Spleen (tissue), 11 donors: Measurements from ENCODE around the gene ITGB5. TPM values are rescaled to one million over a fixed set of nuclear protein-coding genes. Genes with fewer than 3 reads are reported as not detected.
A peak's percentile ranks its signal among the peaks of the same experiment; 100 is the strongest.
"Not testable (repeated sequence)": the region's sequence is repeated elsewhere in the genome, so short reads cannot be mapped to it uniquely, and the experiment has no call there.

Source experiments
- DNase-seq: peaks from one replicate; pipeline ENCODE4 v3.0.0-alpha.2; 2020
- H3K27ac ChIP-seq, 8 donors: fragments of 200-600 bp; sonication (generic) in 7 of 8; 1 replicate in 4 of 8; 2 replicates in 4 of 8; pipeline versions ENCODE4 v1.5.0 to v1.8.0; 2016 to 2021; ENCODE audit warnings: inconsistent platforms in 4 of 8, mild to moderate bottlenecking in 4 of 8, moderate library complexity in 1 of 8
- H3K27me3 ChIP-seq, 7 donors: fragments of 200-600 bp; sonication (generic) in 6 of 7; replicated peaks in 1 of 7; 1 replicate in 4 of 7; 2 replicates in 3 of 7; pipeline versions ENCODE4 v1.5.0 to v1.8.0; 2016 to 2021; ENCODE audit warnings: inconsistent platforms in 3 of 7, mild to moderate bottlenecking in 1 of 7
- H3K36me3 ChIP-seq, 6 donors: fragments of 200-600 bp; sonication (generic) in 5 of 6; 1 replicate in 4 of 6; 2 replicates in 2 of 6; pipeline versions ENCODE4 v1.5.0 to v1.8.0; 2016 to 2021; ENCODE audit warnings: inconsistent platforms in 2 of 6
- H3K4me1 ChIP-seq, 6 donors: fragments of 200-600 bp; sonication (generic) in 5 of 6; 1 replicate in 3 of 6; 2 replicates in 3 of 6; pipeline versions ENCODE4 v1.5.0 to v1.8.0; 2016 to 2021; ENCODE audit warnings: inconsistent platforms in 3 of 6
- H3K4me3 ChIP-seq, 8 donors: fragments of 200-600 bp; sonication (generic) in 7 of 8; 1 replicate in 4 of 8; 2 replicates in 4 of 8; pipeline versions ENCODE4 v1.5.0 to v1.8.0; 2016 to 2021; ENCODE audit warnings: inconsistent platforms in 4 of 8, mild to moderate bottlenecking in 4 of 8, moderate library complexity in 2 of 8
- H3K9me3 ChIP-seq, 8 donors: fragments of 200-600 bp; sonication (generic) in 7 of 8; 1 replicate in 4 of 8; 2 replicates in 4 of 8; pipeline versions ENCODE4 v1.5.0 to v1.8.0; 2016 to 2021; ENCODE audit warnings: inconsistent platforms in 4 of 8
- POLR2A ChIP-seq, 3 donors: fragments of 450-650 bp; IDR thresholded peaks; one replicate each; pipeline ENCODE4 v1.5.1; 2017; ENCODE audit warnings: antibody characterized with exemption in 3 of 3, mild to moderate bottlenecking in 1 of 3
- POLR2AphosphoS5 ChIP-seq, 3 donors: sonication (generic); formaldehyde crosslinking; IDR thresholded peaks; one replicate each; pipeline ENCODE4 v1.5.1; 2017; ENCODE audit warnings: antibody characterized with exemption in 3 of 3
- WGBS, 5 donors: extraction: QIAGEN DNeasy Blood & Tissue Kit in 3 of 5; methylation state at CpG; one replicate each; pipeline versions ENCODE4 v1.1.5 to v1.1.7; 2013 to 2018; 5-methylcytosine and 5-hydroxymethylcytosine counted together
- intact Hi-C: fragments of 100-400 bp; cut with DNase I; formaldehyde crosslinking; loops from one replicate; pipeline ENCODE4 v1.15.0; 2023; ENCODE audit warnings: low total_unique reads
- polyA plus RNA-seq, 3 donors: library from polyadenylated mRNA; stranded (reverse); fragments of 200-250 nt; gene quantifications; one replicate each; pipeline ENCODE4 v1.2.1, GENCODE V29; 2013
- total RNA-seq, 7 donors: library from RNA; depleted of rRNA in 3 of 7; stranded (reverse); fragments of >200 nt in 3 of 7; fragmentation: NEBNext Ultra II Directional in 4 of 7; extraction: Animal tissue kit (Norgen Biotek cat#: 25700) in 4 of 7; gene quantifications; one replicate each; pipeline versions ENCODE4 v1.1.0 to v1.2.1, GENCODE V29; 2016 to 2021
- TF ChIP-seq, protein P1 (sequence below), 11 experiments: fragments of 200-600 bp in 7 of 11; fragments of 450-650 bp in 4 of 11; sonication (generic) in 4 of 11; IDR thresholded peaks in 8 of 11; conservative IDR thresholded peaks in 3 of 11; 1 replicate in 7 of 11; 2 replicates in 4 of 11; pipeline versions ENCODE4 v1.4.0 to v1.8.0; 2016 to 2021; ENCODE audit warnings: antibody characterized with exemption in 11 of 11, inconsistent platforms in 4 of 11, mild to moderate bottlenecking in 1 of 11
- donor health status: healthy with polysubstance abuse.
- donor health status: DM: no; HTN: no; CAD: no; lungs with moderate emphysema.
- donor health status: DM: no; HTN: no; CAD: no.
- donor health status: Bipolar disorder and iron deficiency.
- donor health status: healthy.
- donor health status: DM: no; HTN: no; CAD: no.
- donor health status: DM: yes; HTN: yes; CAD: no.

The ITGB5 gene
- total and polyA plus RNA-seq, 10 donors: 7.4 to 227 (median 108) TPM

DNA sequence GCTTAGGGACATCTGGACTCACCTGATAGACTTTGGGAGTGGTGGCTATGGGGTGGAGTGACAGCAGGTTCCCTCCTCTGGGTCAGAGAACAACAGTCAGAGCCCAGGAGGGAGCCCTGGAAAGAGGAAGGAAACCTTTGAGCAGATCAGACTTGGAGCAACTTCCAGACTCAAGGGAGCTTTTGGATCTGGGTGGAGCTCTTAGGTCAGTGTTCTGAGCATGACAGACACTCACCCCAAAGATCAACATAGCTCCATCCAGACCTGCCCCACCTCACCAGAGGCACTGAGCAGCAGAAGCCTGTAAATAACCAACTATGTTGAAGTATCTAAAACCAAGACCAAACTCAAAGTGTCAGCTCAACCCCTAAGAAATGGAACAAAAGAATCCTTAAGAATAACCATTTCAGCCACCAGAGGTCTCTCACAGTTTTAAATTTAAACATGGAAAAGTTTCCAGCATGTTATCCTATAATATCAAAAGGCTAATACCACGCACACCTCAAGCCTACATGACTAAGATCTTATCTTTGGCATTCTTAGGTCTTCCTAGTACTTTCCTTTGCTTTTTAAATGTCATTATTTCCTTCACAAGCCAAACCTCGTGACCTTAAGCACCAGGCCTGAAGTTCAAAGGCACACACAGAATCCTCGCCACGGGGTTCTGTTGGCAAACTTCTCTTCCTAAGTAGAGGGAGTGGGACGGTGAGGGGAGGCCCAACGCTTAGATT is 100.5 kb downstream of the ITGB5 start:
- H3K36me3 ChIP-seq: no peaks in the 10 kb centered on the region
- WGBS, 5 donors: 66 to 78% (median 77%) methylated on average over 6 of the region's 6 CpGs
- H3K4me1 ChIP-seq: peaks cover 0 to 20% (median 2%) of the 10 kb centered on the region in 6 donors
- DNase-seq: peak; percentile 2
- H3K27ac ChIP-seq: no peak overlapping the region
- intact Hi-C loops: no loop called here
- no peaks in the 10 kb centered on the region for H3K27me3 ChIP-seq
- no peak for TF ChIP-seq POLR2AphosphoS5 (IDR thresholded peaks at IDR 0.05)
- TF ChIP-seq, protein P1, sequence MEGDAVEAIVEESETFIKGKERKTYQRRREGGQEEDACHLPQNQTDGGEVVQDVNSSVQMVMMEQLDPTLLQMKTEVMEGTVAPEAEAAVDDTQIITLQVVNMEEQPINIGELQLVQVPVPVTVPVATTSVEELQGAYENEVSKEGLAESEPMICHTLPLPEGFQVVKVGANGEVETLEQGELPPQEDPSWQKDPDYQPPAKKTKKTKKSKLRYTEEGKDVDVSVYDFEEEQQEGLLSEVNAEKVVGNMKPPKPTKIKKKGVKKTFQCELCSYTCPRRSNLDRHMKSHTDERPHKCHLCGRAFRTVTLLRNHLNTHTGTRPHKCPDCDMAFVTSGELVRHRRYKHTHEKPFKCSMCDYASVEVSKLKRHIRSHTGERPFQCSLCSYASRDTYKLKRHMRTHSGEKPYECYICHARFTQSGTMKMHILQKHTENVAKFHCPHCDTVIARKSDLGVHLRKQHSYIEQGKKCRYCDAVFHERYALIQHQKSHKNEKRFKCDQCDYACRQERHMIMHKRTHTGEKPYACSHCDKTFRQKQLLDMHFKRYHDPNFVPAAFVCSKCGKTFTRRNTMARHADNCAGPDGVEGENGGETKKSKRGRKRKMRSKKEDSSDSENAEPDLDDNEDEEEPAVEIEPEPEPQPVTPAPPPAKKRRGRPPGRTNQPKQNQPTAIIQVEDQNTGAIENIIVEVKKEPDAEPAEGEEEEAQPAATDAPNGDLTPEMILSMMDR (IDR thresholded peaks at IDR 0.05 in 8 of 11, conservative IDR thresholded peaks at IDR 0.05 in 3 of 11): peak in 5 of 11 experiments; percentile 16 to 36 (median 22)
- no peaks in the 10 kb centered on the region for H3K9me3 ChIP-seq
- no peak overlapping the region for H3K4me3 ChIP-seq

DNA sequence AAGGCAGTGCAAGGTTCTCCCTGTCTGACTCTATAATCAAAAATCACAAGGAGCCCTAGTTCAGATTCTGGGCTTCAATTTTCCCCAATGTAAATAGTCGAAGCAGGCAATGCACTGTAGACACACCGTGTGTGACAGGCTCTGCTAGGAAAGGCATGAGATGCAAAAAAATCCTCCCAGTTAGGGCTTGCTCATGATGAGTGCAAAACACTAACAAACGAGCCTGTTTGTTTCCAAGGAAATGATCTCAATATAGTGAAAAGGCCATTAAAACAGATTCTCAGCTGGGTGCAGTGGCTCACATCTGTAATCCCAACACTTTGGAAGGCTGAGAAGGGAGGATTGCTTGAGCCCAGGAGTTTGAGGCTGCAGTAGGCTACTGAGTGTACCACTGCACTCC is 101.2 kb downstream of the ITGB5 start:
- peaks cover 0 to 21% (median 8%) of the 10 kb centered on the region in 6 donors for H3K4me1 ChIP-seq
- no peaks in the 10 kb centered on the region for H3K9me3 ChIP-seq
- no peak overlapping the region for H3K27ac ChIP-seq
- H3K36me3 ChIP-seq: no peaks in the 10 kb centered on the region
- TF ChIP-seq POLR2A (IDR thresholded peaks at IDR 0.05): no peak
- TF ChIP-seq POLR2AphosphoS5 (IDR thresholded peaks at IDR 0.05): no peak
- TF ChIP-seq, protein P1 (IDR thresholded peaks at IDR 0.05 in 8 of 11, conservative IDR thresholded peaks at IDR 0.05 in 3 of 11): no peak
- WGBS, 5 donors: 72 to 85% (median 80%) methylated on average over 3 of the region's 3 CpGs
- no peaks in the 10 kb centered on the region for H3K27me3 ChIP-seq
- DNase-seq: no peak
- H3K4me3 ChIP-seq: no peak overlapping the region
- intact Hi-C loops: no loop called here

DNA sequence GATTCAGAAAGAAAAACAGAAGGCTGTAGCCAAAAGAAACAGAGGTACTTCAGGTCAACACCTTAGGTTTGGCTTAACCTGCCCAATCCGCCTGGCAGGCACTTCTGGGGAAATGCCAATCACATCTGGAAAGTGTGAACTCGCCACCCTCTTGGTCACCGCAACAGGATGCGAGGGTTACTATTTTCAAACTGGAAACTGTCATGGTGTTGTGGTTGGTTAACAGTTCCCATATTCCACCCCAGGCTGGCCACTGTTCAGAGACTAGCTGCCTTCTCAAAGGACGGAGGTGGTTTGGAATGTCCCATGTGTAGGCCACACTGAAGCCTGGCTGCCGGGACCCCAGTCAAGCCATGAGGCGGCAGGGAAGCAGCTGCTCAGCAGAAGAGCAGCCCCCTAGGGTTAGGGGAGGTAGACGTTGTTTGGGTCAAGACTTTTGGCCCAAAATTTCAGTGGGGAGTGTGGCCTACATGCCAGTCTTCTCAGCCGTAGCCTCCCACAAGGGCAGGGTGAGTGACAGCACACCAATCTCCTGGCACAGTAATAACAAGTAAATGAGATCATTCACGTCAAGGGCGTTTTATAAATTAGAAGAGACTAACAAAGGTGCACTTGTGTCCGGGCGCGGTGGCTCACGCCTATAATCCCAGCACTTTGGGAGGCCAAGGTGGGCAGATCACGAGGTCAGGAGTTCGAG is 102.3 kb downstream of the ITGB5 start:
- Histone ChIP-seq H3K4me3 (no peak overlapping the region), H3K4me1 (peaks cover 0 to 33% (median 18%) of the 10 kb centered on the region in 6 donors), H3K9me3 (no peaks in the 10 kb centered on the region), H3K27me3 (no peaks in the 10 kb centered on the region), H3K36me3 (no peaks in the 10 kb centered on the region), H3K27ac (no peak overlapping the region)
- WGBS, 5 donors: 65 to 73% (median 70%) methylated on average over 16 to 17 of the region's 17 CpGs
- DNase-seq: peak; percentile 53
- intact Hi-C loops: no loop called here
- no peak for TF ChIP-seq POLR2A (IDR thresholded peaks at IDR 0.05)

DNA sequence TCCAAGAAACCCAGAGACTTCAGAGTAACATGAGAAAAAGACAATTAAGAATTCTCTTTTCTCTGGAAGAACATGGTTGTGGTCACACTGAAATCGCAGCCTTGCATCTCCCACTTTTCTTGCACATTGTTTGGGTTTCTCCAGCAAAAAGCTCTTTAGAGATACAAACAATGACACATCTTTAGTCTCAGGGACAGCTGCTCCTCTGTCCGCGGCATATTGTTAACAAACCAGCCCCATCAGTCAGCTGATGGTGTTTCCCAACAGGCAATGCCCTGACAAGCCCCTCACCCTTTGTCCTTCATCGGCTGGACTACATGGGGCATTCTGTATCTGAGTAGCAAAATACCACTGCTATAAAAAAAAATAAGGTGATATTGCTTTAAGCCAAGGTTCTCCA is 103.5 kb downstream of the ITGB5 start:
- Histone ChIP-seq H3K36me3 (no peaks in the 10 kb centered on the region), H3K4me1 (peaks cover 0 to 35% (median 21%) of the 10 kb centered on the region in 6 donors), H3K9me3 (no peaks in the 10 kb centered on the region), H3K27ac (no peak overlapping the region), H3K4me3 (no peak overlapping the region), H3K27me3 (no peaks in the 10 kb centered on the region)
- WGBS, 5 donors: 70 to 88% (median 77%) methylated on average over 4 of the region's 4 CpGs
- intact Hi-C loops: no loop called here
- peak; percentile 6 for DNase-seq
- TF ChIP-seq, protein P1 (IDR thresholded peaks at IDR 0.05 in 8 of 11, conservative IDR thresholded peaks at IDR 0.05 in 3 of 11): no peak
- TF ChIP-seq POLR2AphosphoS5 (IDR thresholded peaks at IDR 0.05) (no peak), POLR2A (IDR thresholded peaks at IDR 0.05) (no peak)

DNA sequence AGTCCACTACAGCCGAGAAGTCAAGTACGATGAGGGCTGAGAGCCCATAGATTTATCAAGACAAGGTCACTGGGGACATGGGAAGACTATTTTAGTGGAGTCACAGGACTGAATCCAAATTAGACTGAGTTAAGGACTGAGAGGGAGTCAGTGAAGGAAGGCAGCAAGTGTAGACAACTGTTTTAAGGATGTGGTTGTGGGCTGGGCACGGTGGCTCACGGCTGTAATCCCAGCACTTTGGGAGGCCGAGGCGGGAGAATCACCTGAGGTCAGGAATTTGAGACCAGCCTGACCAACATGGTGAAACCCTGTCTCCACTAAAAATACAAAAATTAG is 104.8 kb downstream of the ITGB5 start:
- WGBS, 5 donors: 65 to 80% (median 75%) methylated on average over 6 of the region's 6 CpGs
- intact Hi-C loops, H3K27me3 ChIP-seq, H3K27ac ChIP-seq, H3K9me3 ChIP-seq, H3K4me3 ChIP-seq, H3K36me3 ChIP-seq: not testable (repeated sequence)
- peak; percentile 42 for DNase-seq
- peaks cover 0 to 46% (median 27%) of the 10 kb centered on the region in 6 donors for H3K4me1 ChIP-seq
